Astrocyte (in vitro differentiated cells and primary cell): ENCODE measurements around the gene PPP1R3E. TPM values are rescaled to one million over a fixed set of nuclear protein-coding genes. Genes with fewer than 3 reads are reported as not detected.

Source experiments
- DNase-seq: peaks from one replicate; pipeline ENCODE4 v3.0.0-alpha.2; 2010; ENCODE audit warnings: low read depth
- FAIRE-seq: peaks from 2 replicates; lab custom pipeline; 2011; peaks lifted over from hg19 to GRCh38; lab: Jason Lieb, UNC
- H2AFZ ChIP-seq: 2 replicates; pipeline ENCODE4 v1.6.0; 2012; ENCODE audit warnings: low read depth, low read length, inconsistent platforms
- H3K27ac ChIP-seq: 2 replicates; pipeline ENCODE4 v1.5.1; 2011; ENCODE audit warnings: low read depth, low read length, inconsistent platforms
- H3K27me3 ChIP-seq: 2 replicates; pipeline ENCODE4 v1.6.0; 2011; ENCODE audit warnings: low read length, inconsistent platforms; ENCODE audit not compliant: insufficient read depth
- H3K36me3 ChIP-seq: 2 replicates; pipeline ENCODE4 v1.5.1; 2011; ENCODE audit warnings: low read length, inconsistent platforms; ENCODE audit not compliant: insufficient read depth
- H3K4me1 ChIP-seq: 2 replicates; pipeline ENCODE4 v1.5.1; 2011; ENCODE audit warnings: low read length, inconsistent platforms; ENCODE audit not compliant: insufficient read depth
- H3K4me2 ChIP-seq: 2 replicates; pipeline ENCODE4 v1.6.0; 2012; ENCODE audit warnings: low read length, inconsistent platforms
- H3K4me3 ChIP-seq: 2 replicates; pipeline ENCODE4 v1.5.1; 2011; ENCODE audit warnings: low read depth, mild to moderate bottlenecking, low read length, inconsistent platforms; ENCODE audit not compliant: insufficient read depth
- H3K79me2 ChIP-seq: 2 replicates; pipeline ENCODE4 v1.6.0; 2012; ENCODE audit warnings: mild to moderate bottlenecking, low read length, inconsistent platforms; ENCODE audit not compliant: insufficient read depth
- H3K9ac ChIP-seq: 2 replicates; pipeline ENCODE4 v1.6.0; 2012; ENCODE audit warnings: mild to moderate bottlenecking, low read length, inconsistent platforms
- H3K9me3 ChIP-seq: 2 replicates; pipeline ENCODE4 v1.5.1; 2012; ENCODE audit warnings: low read depth, mild to moderate bottlenecking, low read length, inconsistent platforms; ENCODE audit not compliant: insufficient read depth
- H4K20me1 ChIP-seq: 2 replicates; pipeline ENCODE4 v1.6.0; 2012; ENCODE audit warnings: low read length, inconsistent platforms; ENCODE audit not compliant: insufficient read depth
- H3K27ac Mint-ChIP-seq: one replicate; pipeline ENCODE4 v1.8.0; 2021; ENCODE audit warnings: mild to moderate bottlenecking, mixed read lengths; ENCODE audit not compliant: unreplicated experiment
- H3K27me3 Mint-ChIP-seq: one replicate; pipeline ENCODE4 v1.8.0; 2021; ENCODE audit warnings: low read depth, mixed read lengths; ENCODE audit not compliant: unreplicated experiment
- H3K36me3 Mint-ChIP-seq: one replicate; pipeline ENCODE4 v1.8.0; 2021; ENCODE audit warnings: low read depth, mixed read lengths; ENCODE audit not compliant: unreplicated experiment
- H3K4me1 Mint-ChIP-seq: one replicate; pipeline ENCODE4 v1.8.0; 2021; ENCODE audit warnings: low read depth, mixed read lengths; ENCODE audit not compliant: unreplicated experiment
- H3K4me3 Mint-ChIP-seq: one replicate; pipeline ENCODE4 v1.8.0; 2021; ENCODE audit warnings: mild to moderate bottlenecking, moderate library complexity, mixed read lengths; ENCODE audit not compliant: unreplicated experiment
- H3K9me3 Mint-ChIP-seq: one replicate; pipeline ENCODE4 v1.8.0; 2021; ENCODE audit warnings: mild to moderate bottlenecking, mixed read lengths; ENCODE audit not compliant: unreplicated experiment
- CTCF ChIP-seq: IDR thresholded peaks from 2 replicates; pipeline ENCODE4 v1.5.1; 2011; ENCODE audit warnings: low read depth, mild to moderate bottlenecking, inconsistent platforms, low read length, moderate library complexity; ENCODE audit not compliant: insufficient read depth
- EZH2 ChIP-seq: IDR thresholded peaks from 2 replicates; pipeline ENCODE4 v1.6.1; 2012; ENCODE audit warnings: mild to moderate bottlenecking, low read length, inconsistent platforms; ENCODE audit not compliant: insufficient read depth
- total RNA-seq: library from RNA; stranded (reverse); gene quantifications from 2 replicates; pipeline ENCODE4 v1.2.1, GENCODE V29; 2021

The PPP1R3E gene
- total RNA-seq, 1 donor from 2014 or later = 3.6 TPM

GRCh38 chr14:23339506-23340268 lies 37.0 kb upstream of the PPP1R3E start:
- no peaks in the 10 kb centered on the region for H3K9me3 Mint-ChIP-seq
- no peaks in the 10 kb centered on the region for H3K4me1 Mint-ChIP-seq
- H3K27me3 Mint-ChIP-seq = peaks cover 4% of the 10 kb centered on the region
- Histone ChIP-seq H3K9ac (no peak overlapping the region), H3K36me3 (no peaks in the 10 kb centered on the region), H3K79me2 (no peaks in the 10 kb centered on the region), H3K4me3 (no peak overlapping the region), H4K20me1 (no peaks in the 10 kb centered on the region), H2AFZ (no peak overlapping the region), H3K27me3 (peaks cover 5% of the 10 kb centered on the region), H3K27ac (no peak overlapping the region), H3K4me1 (no peaks in the 10 kb centered on the region), H3K4me2 (no peak overlapping the region), H3K9me3 (no peaks in the 10 kb centered on the region)
- no peaks in the 10 kb centered on the region for H3K36me3 Mint-ChIP-seq
- no peak overlapping the region for H3K4me3 Mint-ChIP-seq
- TF ChIP-seq EZH2 = no peak
- no peak for TF ChIP-seq CTCF
- FAIRE-seq (no peak), DNase-seq (no peak)
- no peak overlapping the region for H3K27ac Mint-ChIP-seq

GRCh38 chr14:23335623-23336022 lies 33.0 kb upstream of the PPP1R3E start:
- no peak for FAIRE-seq
- no peak overlapping the region for H3K4me3 Mint-ChIP-seq
- Histone ChIP-seq H3K4me3 (no peak overlapping the region), H2AFZ (no peak overlapping the region), H3K4me2 (no peak overlapping the region), H3K9me3 (no peaks in the 10 kb centered on the region), H3K79me2 (no peaks in the 10 kb centered on the region), H3K27ac (no peak overlapping the region), H4K20me1 (no peaks in the 10 kb centered on the region), H3K9ac (no peak overlapping the region), H3K36me3 (no peaks in the 10 kb centered on the region), H3K4me1 (no peaks in the 10 kb centered on the region), H3K27me3 (peaks cover 2% of the 10 kb centered on the region)
- H3K27ac Mint-ChIP-seq = no peak overlapping the region
- TF ChIP-seq EZH2 = no peak
- no peak for TF ChIP-seq CTCF
- H3K9me3 Mint-ChIP-seq = no peaks in the 10 kb centered on the region
- H3K36me3 Mint-ChIP-seq = no peaks in the 10 kb centered on the region
- peaks cover 13% of the 10 kb centered on the region for H3K27me3 Mint-ChIP-seq
- H3K4me1 Mint-ChIP-seq = no peaks in the 10 kb centered on the region
- DNase-seq = no peak
